Endothelial cell of umbilical vein (primary cell): ENCODE measurements around the gene ORC5. TPM values are rescaled to one million over a fixed set of nuclear protein-coding genes. Genes with fewer than 3 reads are reported as not detected.

Experiments used
- BruUV-seq: library from RNA; stranded (reverse); fragments of 400-500 nt; replicated peaks from 2 replicates; lab custom pipeline; 2021; lab: Mats Ljungman, UMichigan
- CTCF ChIA-PET: fragments of 300-600, 350-600 bp; sonication (Branson Sonifier 250); formaldehyde crosslinking; loops from one replicate; lab custom pipeline; 2021; ENCODE audit warnings: antibody characterized with exemption, inconsistent platforms; lab: Charles Lee
- POLR2A ChIA-PET: fragments of 300-600, 350-600 bp; sonication (Branson Sonifier 250); formaldehyde crosslinking; loops from one replicate; lab custom pipeline; 2021; ENCODE audit warnings: antibody characterized with exemption, inconsistent platforms; lab: Charles Lee
- DNase-seq: peaks from one replicate; pipeline ENCODE4 v3.0.0-alpha.2; 2011; ENCODE audit warnings: low read depth, low spot score
- FAIRE-seq: peaks from 2 replicates; lab custom pipeline; 2011; peaks lifted over from hg19 to GRCh38; lab: Jason Lieb, UNC
- H2AFZ ChIP-seq: 2 replicates; pipeline ENCODE4 v1.6.0; 2012; ENCODE audit warnings: low read depth, low read length, control low read depth, inconsistent platforms
- H3K27ac ChIP-seq: 2 replicates; pipeline ENCODE4 v1.5.1; 2011; ENCODE audit warnings: low read depth, mild to moderate bottlenecking, control low read depth, low read length, moderate library complexity; ENCODE audit not compliant: insufficient read depth
- H3K27me3 ChIP-seq, 2 experiments: 2 replicates each; pipeline versions ENCODE4 v1.6.0 to v1.6.1; 2011; ENCODE audit warnings: low read length in 2 of 2, mixed read lengths in 1 of 2; ENCODE audit not compliant: control insufficient read depth in 2 of 2, insufficient read depth in 2 of 2
- H3K36me3 ChIP-seq, 2 experiments: 2 replicates in 1 of 2; 3 replicates in 1 of 2; pipeline ENCODE4 v1.5.1; 2011; ENCODE audit warnings: low read length in 2 of 2, mild to moderate bottlenecking in 1 of 2, moderate library complexity in 1 of 2; ENCODE audit not compliant: control insufficient read depth in 2 of 2, insufficient read depth in 2 of 2; ENCODE audit errors: extremely low read depth in 1 of 2
- H3K4me1 ChIP-seq: 3 replicates; pipeline ENCODE4 v1.5.1; 2011; ENCODE audit warnings: mild to moderate bottlenecking, low read length; ENCODE audit not compliant: control insufficient read depth, insufficient read depth; ENCODE audit errors: extremely low read depth
- H3K4me2 ChIP-seq: 2 replicates; pipeline ENCODE4 v1.6.1; 2011; ENCODE audit warnings: low read length, control low read depth, mixed read lengths; ENCODE audit not compliant: insufficient read depth
- H3K4me3 ChIP-seq, 3 experiments: fragments of 200-600 bp in 1 of 3; sonication (generic), shearing (Covaris generic) in 1 of 3; replicated peaks in 1 of 3; 2 replicates each; pipeline ENCODE4 v1.5.1; 2011 to 2016; ENCODE audit warnings: control low read depth in 3 of 3, low read length in 3 of 3, mild to moderate bottlenecking in 2 of 3, inconsistent platforms in 1 of 3, low read depth in 1 of 3, moderate library complexity in 1 of 3; ENCODE audit not compliant: insufficient read depth in 1 of 3
- H3K79me2 ChIP-seq: 2 replicates; pipeline ENCODE4 v1.6.0; 2012; ENCODE audit warnings: low read length, inconsistent platforms; ENCODE audit not compliant: control insufficient read depth, insufficient read depth
- H3K9ac ChIP-seq: replicated peaks from 2 replicates; pipeline ENCODE3; 2011; ENCODE audit warnings: low read length, control low read depth; ENCODE audit not compliant: insufficient read depth; ENCODE audit errors: extremely low read depth
- H3K9me1 ChIP-seq: replicated peaks from 3 replicates; pipeline ENCODE4 v1.6.0; 2011; ENCODE audit warnings: mild to moderate bottlenecking, low read length; ENCODE audit not compliant: control insufficient read depth, insufficient read depth; ENCODE audit errors: extremely low read depth
- H3K9me3 ChIP-seq: replicated peaks from 2 replicates; pipeline ENCODE4 v1.5.1; 2012; ENCODE audit warnings: low read length, inconsistent platforms; ENCODE audit not compliant: control insufficient read depth, insufficient read depth
- H4K20me1 ChIP-seq: replicated peaks from 2 replicates; pipeline ENCODE3; 2011; ENCODE audit warnings: mild to moderate bottlenecking, low read length; ENCODE audit not compliant: control insufficient read depth, insufficient read depth; ENCODE audit errors: extremely low read depth
- CTCF ChIP-seq, 2 donors: IDR thresholded peaks; 1 replicate in 1 of 2; 2 replicates in 1 of 2; pipeline ENCODE4 v1.5.1; 2011; ENCODE audit warnings: low read length in 2 of 2, mild to moderate bottlenecking in 2 of 2, moderate library complexity in 2 of 2, control low read depth in 1 of 2, inconsistent platforms in 1 of 2, low read depth in 1 of 2; ENCODE audit not compliant: insufficient read depth in 1 of 2; ENCODE audit errors: extremely low read depth in 1 of 2
- EZH2 ChIP-seq: IDR thresholded peaks from 2 replicates; pipeline ENCODE4 v1.6.1; 2012; ENCODE audit warnings: borderline replicate concordance, low read depth, mild to moderate bottlenecking, moderate library complexity, low read length, inconsistent platforms; ENCODE audit not compliant: severe bottlenecking
- FOS ChIP-seq: IDR thresholded peaks from 2 replicates; pipeline ENCODE4 v1.6.1; 2011; ENCODE audit warnings: mild to moderate bottlenecking, low read length, moderate library complexity, borderline replicate concordance; ENCODE audit not compliant: insufficient read depth
- GATA2 ChIP-seq: IDR thresholded peaks from 2 replicates; pipeline ENCODE4 v1.7.0; 2011; ENCODE audit warnings: low read depth, mild to moderate bottlenecking, moderate library complexity, mixed read lengths, low read length; ENCODE audit not compliant: insufficient read length, insufficient read depth
- JUN ChIP-seq: IDR thresholded peaks from 2 replicates; pipeline ENCODE4 v1.6.1; 2011; ENCODE audit warnings: borderline replicate concordance, low read depth; ENCODE audit not compliant: insufficient read length, insufficient read depth
- MAX ChIP-seq: IDR thresholded peaks from 2 replicates; pipeline ENCODE4 v1.6.1; 2011; ENCODE audit not compliant: insufficient read depth, insufficient read length
- MYC ChIP-seq: IDR thresholded peaks from one replicate; pipeline ENCODE4 v1.6.1; 2011; ENCODE audit warnings: mild to moderate bottlenecking, low read depth, low read length
- POLR2A ChIP-seq: IDR thresholded peaks from 2 replicates; pipeline ENCODE4 v1.6.1; 2012; ENCODE audit warnings: low read depth, mild to moderate bottlenecking, control low read depth, low read length
- POLR2AphosphoS5 ChIP-seq: IDR thresholded peaks from 2 replicates; pipeline ENCODE4 v1.6.1; 2012; ENCODE audit warnings: low read depth, mild to moderate bottlenecking, control low read depth, low read length, moderate library complexity; ENCODE audit not compliant: insufficient read depth
- dilution Hi-C: fragments of 300-500 bp; cut with MboI; formaldehyde crosslinking; loops from one replicate; pipeline ENCODE4 v1.15.0; 2019; ENCODE audit warnings: low sequenced_read_pairs; ENCODE audit not compliant: extremely low pct_ligation_motif_present
- intact Hi-C: fragments of 100-400 bp; cut with micrococcal nuclease; formaldehyde crosslinking; loops from one replicate; pipeline ENCODE4 v1.10.0; 2022
- polyA plus RNA-seq, 4 experiments: library from polyadenylated mRNA; depleted of rRNA in 3 of 4; stranded (reverse) in 3 of 4; unstranded in 1 of 4; fragments of >200 nt; gene quantifications; 2 replicates each; pipeline versions ENCODE4 v1.2.1 to v1.2.3, GENCODE V29; 2011 to 2012; ENCODE audit warnings: missing spikeins in 1 of 4
- total RNA-seq: library from RNA; stranded (reverse); gene quantifications from 2 replicates; pipeline ENCODE4 v1.2.3, GENCODE V29; 2021

ORC5 gene
- total and polyA plus RNA-seq, 2 donors (not counting 3 experiments of a cell fraction or from before 2014, with no cell fraction given), result 7.9 to 21.1 TPM

- Histone ChIP-seq H3K27ac (no peak overlapping the region), H2AFZ (no peak overlapping the region), H3K4me1 (no peaks in the 10 kb centered on the region), H3K9ac (no peak overlapping the region), H4K20me1 (no peaks in the 10 kb centered on the region), H3K79me2 (no peaks in the 10 kb centered on the region), H3K36me3 (no peaks in the 10 kb centered on the region), H3K27me3 (peaks cover 3 to 4% of the 10 kb centered on the region in 2 experiments), H3K9me1 (no peaks in the 10 kb centered on the region), H3K4me3 (no peak overlapping the region), H3K9me3 (no peaks in the 10 kb centered on the region), H3K4me2 (no peak overlapping the region)
- no TSS peak for BruUV-seq
- intact Hi-C loops (no loop called here), dilution Hi-C loops (no loop called here)
- TF ChIP-seq CTCF (IDR thresholded peaks at IDR 0.05; ENCODE audit: extremely low read depth in 1 of 2, insufficient read depth in 1 of 2, low read depth in 1 of 2, low read length in 2 of 2) (no peak), MAX (no peak), POLR2A (no peak), EZH2 (no peak), GATA2 (no peak), JUN (no peak), POLR2AphosphoS5 (no peak), MYC (no peak), FOS (no peak)
- FAIRE-seq (no peak), DNase-seq (no peak)
- CTCF ChIA-PET, result interaction anchor here (1.6 to 3.3 kb wide), 2 partner anchors 13 to 23 kb away, joined by 3 to 10 read pairs; no protein-coding TSS in a partner anchor
- POLR2A ChIA-PET, result no interaction called here
These were observed 46.9 kb upstream of the ORC5 start for GRCh38 chr7:104254696-104255095.
